ENCODE results near the gene ZNG1A.
"Not testable (repeated sequence)": the region's sequence is repeated elsewhere in the genome, so short reads cannot be mapped to it uniquely, and the experiment has no call there.

Gene ZNG1A

DNA sequence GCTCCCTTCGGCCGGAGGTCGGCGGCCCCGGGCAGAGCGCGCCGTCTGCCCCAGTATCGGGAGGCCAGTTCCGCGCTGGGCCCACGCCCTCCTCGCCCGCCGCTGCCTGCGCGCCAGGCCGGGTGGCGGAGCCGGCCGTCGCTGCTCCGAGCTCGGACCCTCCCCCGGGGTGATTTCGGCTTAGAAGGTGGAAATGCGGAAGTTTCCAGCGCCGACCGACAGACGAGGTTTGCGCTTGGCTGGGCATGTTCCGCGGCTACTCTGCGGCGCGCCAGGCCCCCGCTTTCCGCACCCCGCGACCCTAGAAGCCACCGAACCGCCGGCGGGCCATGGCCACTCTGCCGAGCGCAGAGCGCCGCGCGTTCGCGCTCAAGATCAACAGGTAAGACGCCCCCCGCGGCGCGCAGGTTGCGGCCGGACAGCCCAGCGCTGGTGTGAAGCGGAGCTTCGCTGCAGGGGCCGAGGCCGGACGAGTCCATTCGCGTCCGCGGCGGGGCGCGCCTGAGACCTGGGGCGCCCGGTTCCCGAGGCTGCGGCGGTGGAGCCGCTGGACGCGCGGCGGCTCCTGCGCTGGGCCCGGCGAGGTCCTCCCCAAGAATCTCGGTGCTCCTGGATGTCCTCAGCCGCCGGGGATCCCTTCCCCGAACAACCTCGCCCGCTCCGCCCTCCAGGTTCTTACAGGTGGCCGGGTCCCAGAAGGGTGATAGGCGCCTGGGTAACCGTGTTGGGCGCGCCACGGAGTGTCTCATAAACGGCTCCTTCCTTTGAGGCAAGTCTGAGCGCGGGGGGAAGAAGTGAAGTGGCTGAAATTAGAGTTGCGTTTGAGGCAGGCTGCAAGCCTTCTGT, 36.0 kb upstream of the ZNG1A start, which contains the start of gene DOCK8:
DOCK8 (plus strand) TSS at position 218 of the 846 bp plus-strand sequence; CDS start at position 330, 112 bp downstream.
- FAIRE-seq (peak; percentile 97), DNase-seq (ENCODE audit: insufficient read length) (peak; percentile 69)
- TF ChIP-seq POLR2AphosphoS5 (IDR thresholded peaks at IDR 0.05; ENCODE audit: low read depth, low read length) (no peak; the same call in 1 of the 2 replicates), TAF1 (IDR thresholded peaks at IDR 0.05; ENCODE audit: borderline replicate concordance, low read depth, low read length) (0 out of 2 replicates have a peak, but pooled peaks have one; percentile 65), POLR2A (IDR thresholded peaks at IDR 0.05; ENCODE audit: low read depth, low read length) (peak; percentile 66)

- FAIRE-seq, result no peak
- TF ChIP-seq POLR2AphosphoS5 (IDR thresholded peaks at IDR 0.05; ENCODE audit: low read depth, low read length) (no peak), TAF1 (IDR thresholded peaks at IDR 0.05; ENCODE audit: borderline replicate concordance, low read depth, low read length) (no peak), POLR2A (IDR thresholded peaks at IDR 0.05; ENCODE audit: low read depth, low read length) (no peak)
- no peak for DNase-seq (ENCODE audit: insufficient read length)
These were observed 35.4 kb upstream of the ZNG1A start for GRCh38 chr9:214351-214647.

DNA sequence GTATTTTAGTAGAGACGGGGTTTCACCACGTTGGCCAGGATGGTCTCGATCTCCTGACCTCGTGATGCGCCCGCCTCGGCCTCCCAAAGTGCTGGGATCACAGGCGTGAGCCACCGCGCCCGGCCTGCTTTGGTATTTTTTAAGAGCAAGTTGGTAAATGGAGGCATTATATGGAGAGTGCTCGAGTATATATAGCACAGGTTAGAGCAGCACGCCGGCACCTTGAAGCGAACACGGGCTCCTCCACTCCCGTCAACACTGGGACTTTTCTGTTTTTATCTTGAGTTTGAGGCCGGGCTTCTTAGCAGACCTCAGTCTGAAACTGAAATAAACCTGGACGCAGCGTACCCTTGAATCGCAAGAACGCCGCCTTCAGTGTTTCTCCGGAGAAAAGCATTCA, 35.0 kb upstream of the ZNG1A start:
- DNase-seq (ENCODE audit: insufficient read length), result not testable (repeated sequence)

DNA sequence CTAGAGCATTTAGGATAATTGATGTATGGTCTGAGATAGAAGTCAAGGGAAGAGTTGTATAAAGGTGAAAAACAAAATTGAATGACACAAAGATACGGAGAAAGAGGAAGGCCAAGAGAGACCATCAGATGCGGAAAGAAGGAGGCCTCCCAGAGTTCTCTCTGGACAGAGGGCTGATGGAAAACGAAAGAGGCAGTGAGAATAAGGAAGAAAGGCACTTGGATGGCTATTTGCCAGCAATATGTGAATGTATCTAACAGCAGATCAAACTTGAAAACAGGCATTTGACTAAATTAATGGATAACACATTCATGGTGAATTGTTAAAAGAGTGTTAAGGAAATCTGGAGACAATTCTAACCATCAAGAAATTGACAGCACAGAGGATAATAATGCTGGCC, 33.4 kb upstream of the ZNG1A start:
- no peak for TF ChIP-seq POLR2A (IDR thresholded peaks at IDR 0.05; ENCODE audit: low read depth, low read length)
- TF ChIP-seq TAF1 (IDR thresholded peaks at IDR 0.05; ENCODE audit: borderline replicate concordance, low read depth, low read length), result no peak
- no peak for TF ChIP-seq POLR2AphosphoS5 (IDR thresholded peaks at IDR 0.05; ENCODE audit: low read depth, low read length)
- FAIRE-seq (no peak), DNase-seq (ENCODE audit: insufficient read length) (no peak)

More for the DNA sequence above, 35.0 kb upstream of the ZNG1A start:
- FAIRE-seq, result not testable (repeated sequence)

- no peak for DNase-seq (ENCODE audit: insufficient read length)
- FAIRE-seq, result no peak
- TF ChIP-seq POLR2A (IDR thresholded peaks at IDR 0.05; ENCODE audit: low read depth, low read length) (no peak), POLR2AphosphoS5 (IDR thresholded peaks at IDR 0.05; ENCODE audit: low read depth, low read length) (no peak), TAF1 (IDR thresholded peaks at IDR 0.05; ENCODE audit: borderline replicate concordance, low read depth, low read length) (no peak)
These were observed 32.7 kb upstream of the ZNG1A start for GRCh38 chr9:211557-211956.

GRCh38 chr9:211036-211435, 32.2 kb upstream of the ZNG1A start:
- TF ChIP-seq POLR2A (IDR thresholded peaks at IDR 0.05; ENCODE audit: low read depth, low read length) (no peak), POLR2AphosphoS5 (IDR thresholded peaks at IDR 0.05; ENCODE audit: low read depth, low read length) (no peak), TAF1 (IDR thresholded peaks at IDR 0.05; ENCODE audit: borderline replicate concordance, low read depth, low read length) (no peak)
- DNase-seq (ENCODE audit: insufficient read length) (no peak), FAIRE-seq (no peak)

- FAIRE-seq (peak; percentile 17), DNase-seq (ENCODE audit: insufficient read length) (no peak)
- TF ChIP-seq POLR2AphosphoS5 (IDR thresholded peaks at IDR 0.05; ENCODE audit: low read depth, low read length), result no peak
- TF ChIP-seq POLR2A (IDR thresholded peaks at IDR 0.05; ENCODE audit: low read depth, low read length), result no peak
- no peak for TF ChIP-seq TAF1 (IDR thresholded peaks at IDR 0.05; ENCODE audit: borderline replicate concordance, low read depth, low read length)
These were observed 30.4 kb upstream of the ZNG1A start for GRCh38 chr9:209143-209758.

DNA sequence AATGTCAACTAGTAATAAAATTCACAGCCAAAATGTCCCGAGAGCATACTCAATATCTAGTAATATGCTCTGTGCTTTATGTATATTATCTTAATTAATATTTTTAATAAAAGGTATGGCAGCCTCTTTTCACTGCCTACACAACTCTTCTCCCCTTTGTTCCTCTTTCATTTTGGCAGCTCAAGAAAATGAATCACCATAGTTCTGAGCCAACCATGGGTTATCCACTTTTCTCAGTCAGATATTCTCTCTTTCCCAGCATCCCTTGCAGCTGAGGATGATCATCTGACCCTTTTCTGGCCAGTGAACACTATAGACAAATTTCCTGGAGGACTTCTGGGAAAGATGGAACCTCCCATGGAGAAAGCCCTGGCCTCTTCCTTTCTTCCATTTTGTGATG, 27.6 kb upstream of the ZNG1A start:
- DNase-seq (ENCODE audit: insufficient read length) (no peak), FAIRE-seq (no peak)
- no peak for TF ChIP-seq POLR2AphosphoS5 (IDR thresholded peaks at IDR 0.05; ENCODE audit: low read depth, low read length)
- no peak for TF ChIP-seq TAF1 (IDR thresholded peaks at IDR 0.05; ENCODE audit: borderline replicate concordance, low read depth, low read length)
- TF ChIP-seq POLR2A (IDR thresholded peaks at IDR 0.05; ENCODE audit: low read depth, low read length), result no peak

GRCh38 chr9:199601-200000, 20.7 kb upstream of the ZNG1A start:
- FAIRE-seq; DNase-seq (ENCODE audit: insufficient read length): not testable (repeated sequence)

- FAIRE-seq; DNase-seq (ENCODE audit: insufficient read length): not testable (repeated sequence)
These were observed 573 bp downstream of the ZNG1A start for GRCh38 chr9:178140-178825.

DNA sequence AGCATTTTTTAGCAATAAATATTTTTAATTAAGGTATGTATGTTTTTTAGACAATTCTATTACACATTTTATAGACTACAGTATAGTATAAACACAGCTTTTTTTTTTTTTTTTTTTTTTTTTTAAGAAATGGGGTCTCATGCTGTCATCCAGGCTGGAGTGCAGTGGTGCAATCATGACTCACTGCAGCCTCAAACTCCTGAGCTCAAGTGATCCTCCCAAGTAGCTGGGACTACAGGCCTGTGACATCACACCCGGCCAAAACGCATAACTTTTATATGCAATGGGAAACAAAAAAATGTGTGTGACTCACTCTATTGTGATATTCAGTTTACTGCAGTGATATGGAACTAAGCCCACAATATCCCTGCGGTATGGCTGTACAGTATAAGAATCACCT, 9.1 kb downstream of the ZNG1A start:
- FAIRE-seq; DNase-seq (ENCODE audit: insufficient read length): not testable (repeated sequence)

GRCh38 chr9:159871-160270, 19.0 kb downstream of the ZNG1A start:
- FAIRE-seq, result not testable (repeated sequence)

DNA sequence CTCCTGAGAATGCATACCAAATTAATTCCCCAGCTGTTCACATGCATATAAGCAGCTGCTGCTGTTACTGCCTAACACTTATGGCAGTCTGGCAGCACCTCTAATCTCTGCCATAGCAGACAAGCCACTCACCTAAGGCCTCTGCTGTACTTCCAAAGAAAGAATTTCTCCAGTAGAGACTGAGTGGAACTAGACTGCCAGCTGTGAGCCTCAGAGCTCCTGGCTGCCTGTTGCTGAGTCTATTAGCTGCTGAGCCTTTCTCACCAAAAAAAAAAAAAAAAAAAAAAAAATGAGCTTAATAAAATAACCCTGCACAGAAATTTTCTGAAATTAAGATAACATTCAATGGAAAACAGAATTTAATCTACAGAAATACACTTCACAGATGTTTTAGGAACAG, 27.7 kb downstream of the ZNG1A start:
- DNase-seq (ENCODE audit: insufficient read length); FAIRE-seq: not testable (repeated sequence)

More at GRCh38 chr9:159871-160270, 19.0 kb downstream of the ZNG1A start:
- not testable (repeated sequence) for DNase-seq (ENCODE audit: insufficient read length)

DNA sequence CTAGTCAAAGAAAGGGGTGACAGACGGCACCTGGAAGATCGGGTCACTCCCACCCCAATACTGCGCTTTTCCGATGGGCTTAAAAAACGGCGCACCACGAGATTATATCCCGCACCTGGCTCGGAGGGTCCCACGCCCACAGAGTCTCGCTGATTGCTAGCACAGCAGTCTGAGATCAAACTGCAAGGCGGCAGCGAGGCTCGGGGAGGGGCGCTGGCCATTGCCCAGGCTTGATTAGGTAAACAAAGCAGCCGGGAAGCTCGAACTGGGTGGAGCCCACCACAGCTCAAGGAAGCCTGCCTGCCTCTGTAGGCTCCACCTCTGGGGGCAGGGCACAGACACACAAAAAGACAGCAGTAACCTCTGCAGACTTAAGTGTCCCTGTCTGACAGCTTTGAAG, 39.0 kb downstream of the ZNG1A start:
- not testable (repeated sequence) for FAIRE-seq; DNase-seq (ENCODE audit: insufficient read length)

GRCh38 chr9:117995-118467, 60.8 kb downstream of the ZNG1A start, which contains the start of gene FOXD4:
Gene FOXD4 (minus strand): TSS chr9:118417. CDS start chr9:118119, 298 bp downstream.
- not testable (repeated sequence) for DNase-seq (ENCODE audit: insufficient read length); FAIRE-seq

DNA sequence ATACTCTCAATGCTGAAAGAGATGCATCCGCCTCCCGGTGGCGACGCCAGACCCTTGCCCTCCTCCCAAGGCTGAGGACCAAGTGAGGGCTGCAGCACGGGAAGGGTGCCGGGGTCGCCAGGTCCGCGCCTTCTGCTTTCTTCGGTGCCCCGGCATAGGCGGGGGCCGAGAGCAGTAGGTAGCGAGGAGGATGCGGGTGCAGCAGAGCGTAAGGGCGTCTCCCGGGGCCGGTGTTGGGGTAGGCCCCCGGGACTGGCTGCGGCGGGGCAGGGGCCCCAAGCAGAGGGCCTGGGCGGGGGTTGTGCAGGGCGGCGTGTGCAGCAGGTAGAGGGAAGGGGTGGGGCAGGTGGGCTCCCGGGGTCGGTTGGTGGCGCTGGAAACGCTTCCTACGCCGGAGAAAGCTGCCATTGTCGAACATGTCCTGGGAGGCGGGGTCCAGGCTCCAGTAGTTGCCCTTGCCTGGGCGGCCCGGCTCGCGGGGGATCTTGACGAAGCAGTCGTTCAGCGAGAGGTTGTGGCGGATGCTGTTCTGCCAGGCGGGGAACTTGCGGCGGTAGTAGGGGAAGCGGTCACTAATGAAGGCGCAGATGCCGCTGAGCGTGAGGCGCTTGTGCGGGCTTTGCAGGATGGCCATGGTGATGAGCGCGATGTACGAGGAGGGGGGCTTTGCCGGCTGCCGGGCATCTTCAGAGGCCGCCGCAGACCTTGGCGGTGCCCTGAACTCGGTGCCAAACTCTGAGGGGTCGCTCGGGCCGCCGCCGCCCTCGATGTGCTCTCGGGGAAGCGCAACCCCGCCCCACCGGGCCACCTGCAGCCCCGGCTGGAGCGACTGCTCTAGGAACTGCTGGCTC, 61.5 kb downstream of the ZNG1A start:
- not testable (repeated sequence) for DNase-seq (ENCODE audit: insufficient read length); FAIRE-seq
